Karpas-422 (cell line): ENCODE results near the gene EFR3B. TPM values are rescaled to one million over a fixed set of nuclear protein-coding genes. Genes with fewer than 3 reads are reported as not detected.

Experiments used
- DNase-seq: peaks from one replicate; pipeline ENCODE4 v3.0.0-alpha.2; 2015
- H2AFZ ChIP-seq: fragments of 200-600 bp; sonication (generic); 2 replicates; pipeline ENCODE4 v1.6.1; 2014; ENCODE audit warnings: antibody characterized with exemption, low read length, mixed read lengths
- H3K27ac ChIP-seq: fragments of 200-600 bp; sonication (generic); 2 replicates; pipeline ENCODE4 v1.5.1; 2014; ENCODE audit warnings: mild to moderate bottlenecking, low read length, moderate library complexity
- H3K27me3 ChIP-seq: fragments of 200-600 bp; sonication (generic); 2 replicates; pipeline ENCODE4 v1.6.1; 2014; ENCODE audit warnings: low read length, mixed read lengths
- H3K36me3 ChIP-seq: fragments of 200-600 bp; sonication (generic); 2 replicates; pipeline ENCODE4 v1.6.1; 2014; ENCODE audit warnings: low read length, mixed read lengths; ENCODE audit not compliant: insufficient read depth
- H3K4me1 ChIP-seq: fragments of 200-600 bp; sonication (generic); 2 replicates; pipeline ENCODE4 v1.6.1; 2014; ENCODE audit warnings: mild to moderate bottlenecking, low read length, mixed read lengths
- H3K4me2 ChIP-seq: fragments of 200-600 bp; sonication (generic); 2 replicates; pipeline ENCODE4 v1.6.1; 2014; ENCODE audit warnings: low read length, low read depth, mild to moderate bottlenecking; ENCODE audit not compliant: poor library complexity, severe bottlenecking
- H3K4me3 ChIP-seq: fragments of 200-600 bp; sonication (generic); 2 replicates; pipeline ENCODE4 v1.5.1; 2014; ENCODE audit warnings: mild to moderate bottlenecking, antibody characterized with exemption, low read length, mixed read lengths
- H3K79me2 ChIP-seq: fragments of 200-600 bp; sonication (generic); 2 replicates; pipeline ENCODE4 v1.6.1; 2014; ENCODE audit warnings: mild to moderate bottlenecking, low read length, mixed read lengths
- H3K9ac ChIP-seq: fragments of 200-600 bp; sonication (generic); 2 replicates; pipeline ENCODE4 v1.6.0; 2014; ENCODE audit warnings: low read length
- H3K9me2 ChIP-seq: fragments of 200-600 bp; sonication (generic), shearing (Covaris generic); replicated peaks from 2 replicates; pipeline ENCODE4 v1.6.0; 2014; ENCODE audit warnings: mild to moderate bottlenecking, low read length, moderate library complexity; ENCODE audit not compliant: insufficient read depth
- H3K9me3 ChIP-seq: fragments of 300-700, 200-600 bp; sonication (generic); 2 replicates; pipeline ENCODE4 v1.6.1; 2014; ENCODE audit warnings: low read length, mixed read lengths
- H4K20me1 ChIP-seq: fragments of 200-600 bp; sonication (generic); 2 replicates; pipeline ENCODE4 v1.6.1; 2014; ENCODE audit warnings: mild to moderate bottlenecking, antibody characterized with exemption, low read length, low read depth; ENCODE audit not compliant: insufficient read depth
- total RNA-seq: library from RNA; depleted of rRNA; stranded (reverse); fragments of >200 nt; shearing (Covaris generic); gene quantifications from 2 replicates; pipeline ENCODE4 v1.2.3, GENCODE V29; 2014; ENCODE audit warnings: low replicate concordance

EFR3B gene
- total RNA-seq, 1 experiment from 2014 or later: 0.22 TPM

- Histone ChIP-seq H3K4me3 (no peak overlapping the region), H2AFZ (no peak overlapping the region), H3K79me2 (no peaks in the 10 kb centered on the region), H3K27me3 (no peaks in the 10 kb centered on the region), H3K36me3 (no peaks in the 10 kb centered on the region), H3K9me2 (no peaks in the 10 kb centered on the region), H3K27ac (no peak overlapping the region), H4K20me1 (no peaks in the 10 kb centered on the region), H3K9me3 (no peaks in the 10 kb centered on the region), H3K4me1 (no peaks in the 10 kb centered on the region), H3K9ac (no peak overlapping the region), H3K4me2 (no peak overlapping the region)
- no peak for DNase-seq
Measured at GRCh38 chr2:25112113-25112512, 70.2 kb downstream of the EFR3B start.

DNA sequence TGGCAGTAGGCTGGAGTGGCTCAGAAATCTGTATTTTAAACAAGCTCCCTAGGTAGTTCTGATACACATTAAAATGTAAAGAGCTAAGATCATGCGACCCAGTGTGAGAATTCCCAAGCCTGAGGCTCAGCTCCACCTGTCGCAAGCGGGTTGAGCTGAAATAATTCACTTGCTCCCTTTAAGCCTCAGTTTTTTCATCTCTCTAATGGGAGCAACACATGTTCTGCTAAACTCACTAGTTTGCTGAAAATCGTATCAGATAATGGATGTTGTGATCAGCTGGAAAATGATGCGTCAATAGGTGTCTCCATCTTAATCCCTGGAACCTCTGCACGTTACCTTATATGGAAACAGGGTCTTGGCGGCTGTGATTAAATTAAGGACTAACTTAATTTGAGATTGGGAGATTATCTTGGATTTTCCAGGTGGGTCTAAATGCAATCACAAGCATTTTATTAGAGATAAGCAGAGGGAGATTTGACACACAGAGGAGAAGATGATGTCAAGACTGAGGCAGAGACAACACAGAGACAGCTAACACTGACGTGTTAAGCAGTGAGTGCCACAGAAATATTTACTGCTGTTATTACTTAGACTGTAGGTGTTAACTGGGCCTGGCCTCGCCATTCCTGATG, 73.5 kb downstream of the EFR3B start:
- Histone ChIP-seq H3K36me3 (no peaks in the 10 kb centered on the region), H3K4me3 (no peak overlapping the region), H3K9me2 (no peaks in the 10 kb centered on the region), H2AFZ (no peak overlapping the region), H3K27ac (no peak overlapping the region), H3K27me3 (no peaks in the 10 kb centered on the region), H4K20me1 (no peaks in the 10 kb centered on the region), H3K9me3 (no peaks in the 10 kb centered on the region), H3K79me2 (no peaks in the 10 kb centered on the region), H3K4me2 (no peak overlapping the region), H3K4me1 (no peaks in the 10 kb centered on the region), H3K9ac (no peak overlapping the region)
- DNase-seq: no peak

DNA sequence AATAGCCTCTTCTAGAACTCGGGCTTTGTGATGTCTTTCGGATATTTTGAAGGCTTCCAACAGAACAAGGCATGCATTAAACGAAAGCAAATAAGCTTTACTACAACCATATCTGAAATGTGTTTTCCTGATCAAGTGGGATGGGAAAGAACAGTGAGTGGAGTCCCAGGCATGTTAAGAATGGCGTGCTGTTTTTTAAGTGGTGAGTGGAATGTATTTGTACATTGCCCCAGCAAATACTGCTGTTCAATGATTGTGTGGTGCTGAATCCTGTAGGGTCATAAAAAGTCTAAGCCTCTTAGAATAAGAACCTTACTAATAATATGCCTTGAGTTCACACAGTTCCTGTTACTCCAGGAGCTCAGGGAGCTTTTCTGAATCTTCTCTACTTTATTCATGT, 74.0 kb downstream of the EFR3B start:
- no peak overlapping the region for H3K4me2 ChIP-seq

DNA sequence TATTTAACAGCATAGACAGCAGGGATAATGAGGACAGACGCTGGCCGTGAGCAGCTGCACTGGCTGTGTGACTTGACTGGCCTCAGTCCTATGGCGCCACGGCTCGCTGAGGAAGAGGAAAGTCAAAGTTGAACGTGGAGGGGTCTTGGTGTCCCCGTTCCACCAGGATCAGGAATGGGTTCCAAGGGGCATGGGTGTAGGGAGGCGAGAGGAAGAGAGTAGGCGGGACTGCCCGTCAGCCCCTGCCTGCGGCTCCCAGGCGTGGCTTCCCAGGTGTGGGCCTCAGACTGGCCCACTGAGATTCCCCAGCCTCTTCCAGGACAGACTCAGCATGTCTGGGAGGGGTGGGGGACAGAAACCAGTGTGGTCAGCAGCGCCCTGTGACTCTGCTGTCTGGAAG, 75.1 kb downstream of the EFR3B start:
- Histone ChIP-seq H3K27me3 (no peaks in the 10 kb centered on the region), H3K9me2 (no peaks in the 10 kb centered on the region), H3K79me2 (no peaks in the 10 kb centered on the region), H3K9ac (no peak overlapping the region), H3K9me3 (no peaks in the 10 kb centered on the region), H3K4me2 (no peak overlapping the region), H3K27ac (no peak overlapping the region), H3K36me3 (no peaks in the 10 kb centered on the region), H4K20me1 (no peaks in the 10 kb centered on the region), H3K4me3 (no peak overlapping the region), H3K4me1 (no peaks in the 10 kb centered on the region), H2AFZ (no peak overlapping the region)
- no peak for DNase-seq

More for the DNA sequence above, 74.0 kb downstream of the EFR3B start:
- H3K9me3 ChIP-seq: no peaks in the 10 kb centered on the region
- no peaks in the 10 kb centered on the region for H3K9me2 ChIP-seq
- H3K79me2 ChIP-seq: no peaks in the 10 kb centered on the region
- no peaks in the 10 kb centered on the region for H3K27me3 ChIP-seq
- no peak overlapping the region for H3K4me3 ChIP-seq
- H3K36me3 ChIP-seq: no peaks in the 10 kb centered on the region
- H3K4me1 ChIP-seq: no peaks in the 10 kb centered on the region
- no peak overlapping the region for H2AFZ ChIP-seq
- no peak overlapping the region for H3K27ac ChIP-seq
- no peak for DNase-seq
- no peaks in the 10 kb centered on the region for H4K20me1 ChIP-seq
- H3K9ac ChIP-seq: no peak overlapping the region

DNA sequence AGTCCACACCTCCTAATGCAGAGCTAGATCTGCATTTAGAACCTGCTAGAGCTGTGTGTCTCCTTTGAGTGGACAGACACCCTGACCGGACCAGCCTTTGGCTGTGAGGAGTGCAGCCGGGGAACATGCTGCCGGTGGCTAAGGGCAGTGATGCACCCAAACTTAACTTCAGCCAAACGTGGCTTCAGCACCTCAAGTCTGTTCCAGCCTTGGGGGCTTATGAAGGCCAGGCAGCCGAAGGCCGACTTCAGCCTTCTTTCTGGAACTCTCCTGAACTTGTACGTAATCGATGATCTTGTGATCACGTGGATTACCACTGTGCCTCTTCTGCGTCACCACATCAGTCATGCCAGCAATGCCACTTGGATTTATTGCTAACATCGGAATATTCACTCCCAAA, 77.4 kb downstream of the EFR3B start:
- DNase-seq: no peak
- Histone ChIP-seq H4K20me1 (no peaks in the 10 kb centered on the region), H3K9ac (no peak overlapping the region), H3K36me3 (no peaks in the 10 kb centered on the region), H3K4me1 (no peaks in the 10 kb centered on the region), H3K4me3 (no peak overlapping the region), H3K4me2 (no peak overlapping the region), H3K9me2 (no peaks in the 10 kb centered on the region), H3K27ac (no peak overlapping the region), H3K27me3 (no peaks in the 10 kb centered on the region), H3K9me3 (no peaks in the 10 kb centered on the region), H3K79me2 (no peaks in the 10 kb centered on the region), H2AFZ (no peak overlapping the region)

- H3K9ac ChIP-seq: no peak overlapping the region
- H3K27ac ChIP-seq: no peak overlapping the region
- no peaks in the 10 kb centered on the region for H3K36me3 ChIP-seq
- H3K27me3 ChIP-seq: no peaks in the 10 kb centered on the region
- no peak overlapping the region for H3K4me3 ChIP-seq
- H3K4me1 ChIP-seq: no peaks in the 10 kb centered on the region
- no peak overlapping the region for H2AFZ ChIP-seq
- H4K20me1 ChIP-seq: no peaks in the 10 kb centered on the region
- H3K4me2 ChIP-seq: no peak overlapping the region
- H3K9me2 ChIP-seq: no peaks in the 10 kb centered on the region
- H3K79me2 ChIP-seq: no peaks in the 10 kb centered on the region
- no peaks in the 10 kb centered on the region for H3K9me3 ChIP-seq
- no peak for DNase-seq
Measured at GRCh38 chr2:25122367-25122766, 80.5 kb downstream of the EFR3B start.

- Histone ChIP-seq H3K4me1 (no peaks in the 10 kb centered on the region), H4K20me1 (no peaks in the 10 kb centered on the region), H3K79me2 (no peaks in the 10 kb centered on the region), H3K9me3 (no peaks in the 10 kb centered on the region), H3K4me3 (no peak overlapping the region), H3K27me3 (no peaks in the 10 kb centered on the region), H3K4me2 (no peak overlapping the region), H3K9me2 (no peaks in the 10 kb centered on the region), H2AFZ (no peak overlapping the region), H3K9ac (no peak overlapping the region), H3K36me3 (no peaks in the 10 kb centered on the region), H3K27ac (no peak overlapping the region)
- no peak for DNase-seq
Measured at GRCh38 chr2:25123682-25124081, 81.8 kb downstream of the EFR3B start.

GRCh38 chr2:25125189-25125588, 83.3 kb downstream of the EFR3B start:
- H3K79me2 ChIP-seq: no peaks in the 10 kb centered on the region
- no peak overlapping the region for H3K9ac ChIP-seq
- H4K20me1 ChIP-seq: no peaks in the 10 kb centered on the region
- H3K27ac ChIP-seq: no peak overlapping the region
- no peak overlapping the region for H3K4me3 ChIP-seq
- H2AFZ ChIP-seq: no peak overlapping the region
- no peaks in the 10 kb centered on the region for H3K36me3 ChIP-seq
- no peaks in the 10 kb centered on the region for H3K9me3 ChIP-seq
- no peaks in the 10 kb centered on the region for H3K9me2 ChIP-seq
- no peaks in the 10 kb centered on the region for H3K27me3 ChIP-seq
- no peak overlapping the region for H3K4me2 ChIP-seq
- no peak for DNase-seq
- H3K4me1 ChIP-seq: peaks cover 3% of the 10 kb centered on the region; the same call in 1 of the 2 replicates
